Upper lobe of left lung (tissue), 4 donors: Measurements from ENCODE around the gene CDK7.

Source experiments
- CTCF ChIP-seq, 6 experiments: fragments of 450-650 bp in 4 of 6; fragments of 200-600 bp in 2 of 6; sonication (generic) in 2 of 6; IDR thresholded peaks; one replicate each; pipeline ENCODE4 v1.5.1; 2016 to 2019; ENCODE audit warnings: antibody characterized with exemption in 6 of 6
- POLR2A ChIP-seq, 4 donors: fragments of 450-650 bp; IDR thresholded peaks; one replicate each; pipeline ENCODE4 v1.5.1; 2016 to 2017; ENCODE audit warnings: antibody characterized with exemption in 4 of 4, mild to moderate bottlenecking in 2 of 4
- POLR2AphosphoS5 ChIP-seq, 2 donors: sonication (generic); formaldehyde crosslinking; IDR thresholded peaks; one replicate each; pipeline ENCODE4 v1.5.1; 2017; ENCODE audit warnings: antibody characterized with exemption in 2 of 2

GRCh38 chr5:69270840-69271239 lies 36.2 kb downstream of the CDK7 start:
- TF ChIP-seq POLR2A (IDR thresholded peaks at IDR 0.05) (no peak), CTCF (IDR thresholded peaks at IDR 0.05) (no peak), POLR2AphosphoS5 (IDR thresholded peaks at IDR 0.05) (no peak)
